Neural cell (in vitro differentiated cells): ENCODE data around the gene YJEFN3. TPM values are rescaled to one million over a fixed set of nuclear protein-coding genes. Genes with fewer than 3 reads are reported as not detected.

Experiments used
- H2AFZ ChIP-seq: fragments of 200-600, 300-800 bp; sonication (generic), shearing (Covaris generic); 2 replicates; pipeline ENCODE4 v1.6.0; 2014; ENCODE audit warnings: low read depth, mild to moderate bottlenecking, antibody characterized with exemption, low read length, moderate library complexity
- H3F3A ChIP-seq: fragments of 200-600 bp; shearing (Covaris generic); 2 replicates; pipeline ENCODE4 v1.6.1; 2016; ENCODE audit warnings: mild to moderate bottlenecking, moderate library complexity, mixed read lengths, antibody characterized with exemption, low read length; ENCODE audit not compliant: insufficient read depth, poor library complexity, severe bottlenecking
- H3K27ac ChIP-seq: fragments of 200-600, 300-800 bp; sonication (generic), shearing (Covaris generic); 2 replicates; pipeline ENCODE4 v1.5.1; 2014; ENCODE audit warnings: mild to moderate bottlenecking, low read length, moderate library complexity
- H3K27me3 ChIP-seq: fragments of 300-800, 200-600 bp; sonication (generic), shearing (Covaris generic); 2 replicates; pipeline ENCODE4 v1.6.0; 2014; ENCODE audit warnings: mild to moderate bottlenecking, low read depth, low read length, moderate library complexity; ENCODE audit not compliant: insufficient read depth
- H3K36me3 ChIP-seq: fragments of 300-800, 200-600 bp; sonication (generic), shearing (Covaris generic); 2 replicates; pipeline ENCODE4 v1.5.1; 2014; ENCODE audit warnings: mild to moderate bottlenecking, antibody characterized with exemption, low read length, moderate library complexity; ENCODE audit not compliant: insufficient read depth
- H3K4me2 ChIP-seq: fragments of 300-800, 200-600 bp; sonication (generic), shearing (Covaris generic); 2 replicates; pipeline ENCODE4 v1.6.0; 2014; ENCODE audit warnings: mild to moderate bottlenecking, low read length
- H3K4me3 ChIP-seq: fragments of 300-800, 200-600 bp; sonication (generic), shearing (Covaris generic); 2 replicates; pipeline ENCODE4 v1.5.1; 2014; ENCODE audit warnings: mild to moderate bottlenecking, low read length, moderate library complexity
- H3K79me2 ChIP-seq: fragments of 200-600 bp; shearing (Covaris generic); replicated peaks from 2 replicates; pipeline ENCODE4 v1.6.0; 2014; ENCODE audit warnings: mild to moderate bottlenecking, low read length, moderate library complexity; ENCODE audit not compliant: insufficient read depth
- H3K9ac ChIP-seq: fragments of 300-800, 200-600 bp; sonication (generic), shearing (Covaris generic); 2 replicates; pipeline ENCODE4 v1.6.1; 2016; ENCODE audit warnings: mild to moderate bottlenecking, low read length, mixed read lengths
- H3K9me2 ChIP-seq: fragments of 200-600 bp; shearing (Covaris generic); 2 replicates; pipeline ENCODE4 v1.6.1; 2016; ENCODE audit warnings: mild to moderate bottlenecking, low read length, mixed read lengths; ENCODE audit not compliant: insufficient read depth
- H3K9me3 ChIP-seq: fragments of 200-600, 300-800 bp; sonication (generic), shearing (Covaris generic); 2 replicates; pipeline ENCODE4 v1.6.1; 2016; ENCODE audit warnings: mild to moderate bottlenecking, mixed run types, low read length, moderate library complexity, mixed read lengths
- H4K20me1 ChIP-seq: fragments of 200-600 bp; shearing (Covaris generic); 2 replicates; pipeline ENCODE4 v1.6.1; 2016; ENCODE audit warnings: mild to moderate bottlenecking, mixed run types; ENCODE audit not compliant: insufficient read depth
- EP300 ChIP-seq: fragments of 450-650 bp; conservative IDR thresholded peaks from 2 replicates; pipeline ENCODE4 v1.6.1; 2014; ENCODE audit warnings: antibody characterized with exemption, mild to moderate bottlenecking, moderate library complexity; ENCODE audit not compliant: poor library complexity, severe bottlenecking
- EZH2 ChIP-seq: fragments of 200-600, 300-800 bp; shearing (Covaris generic), sonication (generic); IDR thresholded peaks from 2 replicates; pipeline ENCODE4 v1.6.1; 2014; ENCODE audit warnings: antibody characterized with exemption, low read length, borderline replicate concordance, mild to moderate bottlenecking; ENCODE audit not compliant: insufficient read depth, poor library complexity, severe bottlenecking
- MXI1 ChIP-seq: fragments of 450-650 bp; conservative IDR thresholded peaks from 2 replicates; pipeline ENCODE4 v1.6.1; 2014; ENCODE audit warnings: antibody characterized with exemption, mild to moderate bottlenecking; ENCODE audit not compliant: poor library complexity, severe bottlenecking
- POLR2AphosphoS5 ChIP-seq: IDR thresholded peaks from 2 replicates; pipeline ENCODE4 v1.6.1; 2012
- RAD21 ChIP-seq: fragments of 450-650 bp; conservative IDR thresholded peaks from 2 replicates; pipeline ENCODE4 v1.6.1; 2014; ENCODE audit warnings: antibody characterized with exemption, mild to moderate bottlenecking, moderate library complexity
- SMC3 ChIP-seq: fragments of 450-650 bp; conservative IDR thresholded peaks from 2 replicates; pipeline ENCODE4 v1.6.1; 2014; ENCODE audit warnings: antibody characterized with exemption, mild to moderate bottlenecking, moderate library complexity; ENCODE audit not compliant: poor library complexity
- TAF1 ChIP-seq: IDR thresholded peaks from 2 replicates; pipeline ENCODE4 v1.6.1; 2012; ENCODE audit warnings: low read depth
- polyA plus RNA-seq: library from polyadenylated mRNA; depleted of rRNA; stranded (reverse); fragments of >200 nt; gene quantifications from 2 replicates; pipeline ENCODE4 v1.2.3, GENCODE V29; 2014
- TF ChIP-seq, protein P1 (sequence below): fragments of 450-650 bp; IDR thresholded peaks from 2 replicates; pipeline ENCODE4 v1.5.1; 2014; ENCODE audit warnings: antibody characterized with exemption, mild to moderate bottlenecking, moderate library complexity; ENCODE audit not compliant: poor library complexity, severe bottlenecking
- TF ChIP-seq, protein P2 (sequence below): IDR thresholded peaks from 2 replicates; pipeline ENCODE4 v1.6.1; 2012; ENCODE audit warnings: borderline replicate concordance

Gene YJEFN3
- polyA plus RNA-seq, 1 donor from 2014 or later, result 26.9 TPM

DNA sequence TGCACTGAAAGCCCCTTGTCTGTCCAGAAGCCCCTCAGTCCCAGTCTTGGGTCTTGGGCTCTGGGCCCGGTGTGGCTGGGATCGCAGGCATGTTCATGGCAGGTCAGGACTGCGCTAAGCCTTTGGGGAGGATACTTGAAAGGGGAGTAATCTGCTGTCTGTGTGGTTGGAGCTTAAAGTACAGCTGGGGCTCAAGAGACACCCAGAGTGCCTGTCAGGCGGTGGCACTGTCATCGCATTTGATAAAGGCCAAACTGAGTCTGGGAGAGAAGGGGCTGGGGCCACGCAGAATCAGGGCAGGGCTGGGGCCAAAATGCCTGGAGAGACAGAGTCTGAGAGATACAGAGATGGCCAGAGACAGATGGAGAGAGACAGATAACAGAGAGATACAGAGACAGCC lies 5.1 kb downstream of the YJEFN3 start:
- Histone ChIP-seq H3K27ac (no peak overlapping the region), H3K36me3 (no peaks in the 10 kb centered on the region), H3K9me3 (no peaks in the 10 kb centered on the region), H3K4me3 (no peak overlapping the region), H3F3A (no peaks in the 10 kb centered on the region), H3K9ac (no peak overlapping the region), H3K27me3 (no peaks in the 10 kb centered on the region), H3K79me2 (no peaks in the 10 kb centered on the region), H3K9me2 (no peaks in the 10 kb centered on the region), H3K4me2 (no peak overlapping the region), H2AFZ (no peak overlapping the region), H4K20me1 (no peaks in the 10 kb centered on the region)
- no peak for TF ChIP-seq SMC3
- TF ChIP-seq TAF1, result no peak
- TF ChIP-seq MXI1, result no peak
- no peak for TF ChIP-seq EP300
- TF ChIP-seq, protein P1, sequence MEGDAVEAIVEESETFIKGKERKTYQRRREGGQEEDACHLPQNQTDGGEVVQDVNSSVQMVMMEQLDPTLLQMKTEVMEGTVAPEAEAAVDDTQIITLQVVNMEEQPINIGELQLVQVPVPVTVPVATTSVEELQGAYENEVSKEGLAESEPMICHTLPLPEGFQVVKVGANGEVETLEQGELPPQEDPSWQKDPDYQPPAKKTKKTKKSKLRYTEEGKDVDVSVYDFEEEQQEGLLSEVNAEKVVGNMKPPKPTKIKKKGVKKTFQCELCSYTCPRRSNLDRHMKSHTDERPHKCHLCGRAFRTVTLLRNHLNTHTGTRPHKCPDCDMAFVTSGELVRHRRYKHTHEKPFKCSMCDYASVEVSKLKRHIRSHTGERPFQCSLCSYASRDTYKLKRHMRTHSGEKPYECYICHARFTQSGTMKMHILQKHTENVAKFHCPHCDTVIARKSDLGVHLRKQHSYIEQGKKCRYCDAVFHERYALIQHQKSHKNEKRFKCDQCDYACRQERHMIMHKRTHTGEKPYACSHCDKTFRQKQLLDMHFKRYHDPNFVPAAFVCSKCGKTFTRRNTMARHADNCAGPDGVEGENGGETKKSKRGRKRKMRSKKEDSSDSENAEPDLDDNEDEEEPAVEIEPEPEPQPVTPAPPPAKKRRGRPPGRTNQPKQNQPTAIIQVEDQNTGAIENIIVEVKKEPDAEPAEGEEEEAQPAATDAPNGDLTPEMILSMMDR, result no peak
- TF ChIP-seq, protein P2, sequence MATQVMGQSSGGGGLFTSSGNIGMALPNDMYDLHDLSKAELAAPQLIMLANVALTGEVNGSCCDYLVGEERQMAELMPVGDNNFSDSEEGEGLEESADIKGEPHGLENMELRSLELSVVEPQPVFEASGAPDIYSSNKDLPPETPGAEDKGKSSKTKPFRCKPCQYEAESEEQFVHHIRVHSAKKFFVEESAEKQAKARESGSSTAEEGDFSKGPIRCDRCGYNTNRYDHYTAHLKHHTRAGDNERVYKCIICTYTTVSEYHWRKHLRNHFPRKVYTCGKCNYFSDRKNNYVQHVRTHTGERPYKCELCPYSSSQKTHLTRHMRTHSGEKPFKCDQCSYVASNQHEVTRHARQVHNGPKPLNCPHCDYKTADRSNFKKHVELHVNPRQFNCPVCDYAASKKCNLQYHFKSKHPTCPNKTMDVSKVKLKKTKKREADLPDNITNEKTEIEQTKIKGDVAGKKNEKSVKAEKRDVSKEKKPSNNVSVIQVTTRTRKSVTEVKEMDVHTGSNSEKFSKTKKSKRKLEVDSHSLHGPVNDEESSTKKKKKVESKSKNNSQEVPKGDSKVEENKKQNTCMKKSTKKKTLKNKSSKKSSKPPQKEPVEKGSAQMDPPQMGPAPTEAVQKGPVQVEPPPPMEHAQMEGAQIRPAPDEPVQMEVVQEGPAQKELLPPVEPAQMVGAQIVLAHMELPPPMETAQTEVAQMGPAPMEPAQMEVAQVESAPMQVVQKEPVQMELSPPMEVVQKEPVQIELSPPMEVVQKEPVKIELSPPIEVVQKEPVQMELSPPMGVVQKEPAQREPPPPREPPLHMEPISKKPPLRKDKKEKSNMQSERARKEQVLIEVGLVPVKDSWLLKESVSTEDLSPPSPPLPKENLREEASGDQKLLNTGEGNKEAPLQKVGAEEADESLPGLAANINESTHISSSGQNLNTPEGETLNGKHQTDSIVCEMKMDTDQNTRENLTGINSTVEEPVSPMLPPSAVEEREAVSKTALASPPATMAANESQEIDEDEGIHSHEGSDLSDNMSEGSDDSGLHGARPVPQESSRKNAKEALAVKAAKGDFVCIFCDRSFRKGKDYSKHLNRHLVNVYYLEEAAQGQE, result no peak
- TF ChIP-seq EZH2, result no peak
- no peak for TF ChIP-seq POLR2AphosphoS5

DNA sequence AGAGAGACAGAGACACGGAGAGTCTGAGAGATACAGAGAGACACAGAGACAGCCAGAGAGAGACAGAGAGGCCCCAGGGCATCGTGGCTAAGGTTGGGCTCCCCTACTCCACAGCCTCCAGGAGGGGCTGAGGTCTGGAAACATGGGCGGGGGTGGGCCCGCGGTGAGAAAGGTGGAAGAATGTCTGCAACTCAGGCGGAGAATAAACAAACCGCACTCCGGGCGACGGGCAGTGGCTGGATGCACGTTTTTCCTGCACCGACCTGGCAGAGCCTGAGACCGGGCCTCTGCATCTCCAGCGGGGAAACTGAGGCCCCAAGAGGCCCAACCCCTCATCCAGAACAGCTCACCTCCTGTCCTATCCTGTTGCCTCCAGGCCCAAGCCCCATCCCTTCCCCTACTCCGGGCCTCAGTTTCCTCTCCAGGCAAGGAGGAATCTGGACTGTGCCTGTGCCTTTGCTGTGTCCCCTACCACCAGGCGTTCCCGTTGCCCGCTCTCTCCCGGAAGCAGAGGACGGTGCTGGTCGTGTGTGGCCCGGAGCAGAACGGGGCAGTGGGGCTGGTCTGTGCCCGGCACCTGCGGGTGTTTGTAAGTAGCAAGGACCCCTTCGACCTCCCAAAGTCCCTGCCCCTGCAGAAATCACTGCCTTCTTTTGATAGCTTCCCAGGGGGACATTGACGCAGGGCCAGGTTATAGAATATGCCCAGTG lies 6.0 kb downstream of the YJEFN3 start:
- Histone ChIP-seq H3K4me3 (no peak overlapping the region), H3K27ac (no peak overlapping the region), H3K36me3 (no peaks in the 10 kb centered on the region), H3K27me3 (no peaks in the 10 kb centered on the region), H3K79me2 (no peaks in the 10 kb centered on the region), H3K9ac (no peak overlapping the region), H4K20me1 (no peaks in the 10 kb centered on the region), H2AFZ (no peak overlapping the region), H3K9me3 (no peaks in the 10 kb centered on the region), H3K9me2 (no peaks in the 10 kb centered on the region), H3F3A (no peaks in the 10 kb centered on the region), H3K4me2 (no peak overlapping the region)
- TF ChIP-seq, protein P1, result no peak
- TF ChIP-seq RAD21 (no peak), TAF1 (no peak), POLR2AphosphoS5 (no peak), MXI1 (no peak), EP300 (no peak), EZH2 (no peak), SMC3 (no peak)
- TF ChIP-seq, protein P2, result no peak
